Hypothalamus (tissue), 51 donors: ENCODE data around the gene PIP.
"Not testable (repeated sequence)": the region's sequence is repeated elsewhere in the genome, so short reads cannot be mapped to it uniquely, and the experiment has no call there.

Experiments used
- DNase-seq, 51 donors: peaks; one replicate each; lab custom pipeline; 2025; lab: John Stamatoyannopoulos, UW

Gene PIP

DNA sequence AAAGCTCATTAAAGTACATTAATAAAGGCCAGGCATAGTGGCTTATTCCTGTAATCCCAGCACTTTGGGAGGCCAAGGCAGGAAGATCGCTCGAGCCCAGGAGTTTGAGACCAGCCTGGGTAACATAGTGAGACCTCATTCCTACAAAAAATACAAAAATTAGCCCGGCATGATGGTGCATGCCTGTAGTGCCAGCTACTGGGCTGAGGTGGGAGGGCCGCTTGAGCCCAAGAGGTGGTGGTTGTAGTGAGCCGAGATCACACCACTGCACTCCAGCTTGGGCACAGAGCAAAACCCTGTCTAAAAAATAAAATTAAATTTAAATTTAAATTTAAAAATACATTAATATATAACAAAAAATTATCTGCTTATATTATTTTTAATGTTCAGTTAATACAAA lies 44.3 kb downstream of the PIP start:
- no peak for DNase-seq

DNA sequence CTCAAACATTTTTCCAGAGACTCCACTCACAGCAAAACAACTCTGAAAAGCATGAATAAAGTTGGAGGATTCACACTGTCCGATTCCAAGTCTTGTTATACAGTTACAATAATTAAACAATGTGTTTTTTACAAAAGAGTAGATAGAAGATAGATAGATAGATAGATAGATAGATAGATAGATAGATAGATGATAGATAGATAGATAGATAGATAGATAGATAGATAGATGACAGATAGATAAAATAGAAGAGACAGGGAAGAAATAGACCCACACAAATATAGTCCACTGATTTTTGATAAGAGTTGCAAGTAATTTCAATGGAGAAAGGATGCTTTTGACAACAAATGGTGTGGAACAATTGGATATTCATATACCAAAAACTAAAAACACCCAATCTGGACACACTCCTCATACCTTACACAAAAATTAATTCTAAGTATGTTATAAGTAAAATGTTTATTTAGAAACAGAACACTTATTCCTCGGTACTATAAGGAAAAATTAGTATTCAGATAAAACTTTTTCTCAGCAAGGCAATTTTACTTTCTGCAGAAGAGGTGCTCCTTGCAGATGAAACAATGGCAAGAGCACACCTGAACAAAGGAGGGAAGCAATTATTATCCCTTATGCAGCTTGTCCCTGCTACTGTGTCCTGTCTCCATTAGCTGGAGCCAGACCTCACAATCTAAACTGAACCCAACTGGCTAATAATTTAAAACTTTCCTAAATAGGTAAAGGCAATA lies 45.7 kb downstream of the PIP start:
- DNase-seq, result no peak

DNA sequence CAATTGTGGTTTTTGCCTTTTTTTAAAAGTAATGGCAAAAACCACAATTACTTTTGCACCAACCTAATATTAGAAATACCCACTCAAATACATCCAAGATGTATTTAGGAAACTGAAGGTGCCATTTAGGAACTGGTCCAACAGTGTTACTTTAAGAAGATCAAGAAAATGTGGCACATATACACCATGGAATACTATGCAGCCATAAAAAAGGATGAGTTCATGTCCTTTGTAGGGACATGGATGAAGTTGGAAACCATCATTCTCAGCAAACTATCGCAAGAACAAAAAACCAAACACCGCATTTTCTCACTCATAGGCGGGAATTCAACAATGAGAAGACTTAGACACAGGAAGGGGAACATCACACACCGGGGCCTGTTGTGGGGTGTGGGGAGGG lies 48.9 kb downstream of the PIP start:
- not testable (repeated sequence) for DNase-seq

DNA sequence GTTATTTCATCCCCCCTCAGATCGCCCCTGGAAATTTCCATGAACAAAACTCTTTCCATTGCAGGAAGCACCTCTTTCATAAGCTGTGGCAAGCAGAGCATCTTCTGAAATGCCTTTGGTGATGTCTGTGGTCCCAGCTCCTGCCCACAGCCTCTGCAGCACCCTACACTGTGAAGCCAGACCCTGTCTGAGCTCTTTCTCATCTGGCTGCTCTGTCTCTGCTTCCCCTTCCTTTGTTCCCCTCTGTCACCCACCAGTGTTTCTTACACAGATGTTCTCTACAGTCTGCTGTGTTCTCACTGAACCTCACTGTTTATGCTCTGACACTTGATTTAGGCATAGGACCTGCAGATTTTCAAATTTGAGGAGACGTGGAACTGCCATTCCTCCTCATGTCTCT lies 49.5 kb downstream of the PIP start:
- DNase-seq, result no peak

DNA sequence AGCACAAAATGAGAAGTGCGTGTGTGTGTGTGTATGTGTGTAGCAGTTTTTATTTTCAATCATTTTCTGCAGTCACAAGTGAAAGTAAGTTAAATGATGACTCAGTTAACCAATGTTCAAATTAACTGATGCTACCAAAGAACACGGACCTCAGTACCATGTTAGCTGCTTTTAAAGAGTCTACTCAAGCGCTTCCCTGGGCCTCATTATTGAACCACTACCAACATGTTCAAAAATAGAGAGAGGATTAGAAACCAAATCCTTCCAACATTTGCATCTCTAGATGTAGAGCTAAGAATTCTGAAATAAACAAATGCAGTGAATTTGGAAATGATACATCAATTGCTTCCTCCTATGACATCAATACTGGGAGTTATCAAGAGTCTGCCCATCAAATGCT lies 51.1 kb downstream of the PIP start, which contains the start of gene TAS2R39:
TAS2R39 (plus strand) TSS at position 396 of the 400 bp plus-strand sequence; CDS start at position 396, 0 bp downstream.
- DNase-seq, result no peak

DNA sequence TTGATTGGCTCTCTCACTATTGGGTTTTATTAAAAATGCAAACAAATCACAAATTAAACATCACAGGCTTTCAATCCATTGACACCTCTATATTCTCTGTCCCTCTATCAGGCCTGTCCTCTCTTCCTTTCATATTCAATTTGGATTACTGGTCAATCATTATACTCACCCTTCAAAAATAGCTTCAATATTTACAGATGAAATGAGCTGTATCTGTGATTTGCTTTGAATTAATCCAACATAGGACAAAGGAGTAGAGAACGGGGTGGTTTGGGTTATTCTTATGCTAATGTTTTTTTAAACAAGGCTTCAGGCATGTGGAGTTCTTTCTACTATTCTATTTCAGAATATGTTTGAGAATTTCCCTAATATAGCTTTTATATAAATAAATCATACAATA lies 53.7 kb downstream of the PIP start:
- DNase-seq, result no peak

DNA sequence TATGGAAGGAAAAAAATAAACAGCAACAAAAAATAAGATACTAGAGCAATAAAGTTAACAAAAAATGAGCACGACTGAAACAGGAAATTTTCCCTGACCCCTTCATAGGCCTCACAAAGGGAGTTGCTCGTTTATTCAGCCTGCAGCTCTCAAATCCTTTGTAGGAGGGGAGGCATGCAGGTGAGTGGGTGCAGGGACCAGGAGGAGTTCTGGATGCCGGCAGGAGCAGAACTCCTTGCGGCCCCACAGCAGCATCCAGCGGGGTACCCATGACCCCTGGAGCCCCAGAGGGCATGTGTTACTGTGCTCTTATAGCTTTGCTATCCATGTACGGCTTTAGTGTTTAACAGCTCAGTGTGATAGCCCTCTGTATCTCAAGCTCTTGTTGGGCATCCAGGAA lies 57.1 kb downstream of the PIP start:
- no peak for DNase-seq
